HepG2 (cell line): ENCODE measurements around the gene DCUN1D2. TPM values are rescaled to one million over a fixed set of nuclear protein-coding genes. Genes with fewer than 3 reads are reported as not detected.

Experiments used
- ARID4A ChIP-seq: sonication (generic); formaldehyde crosslinking; IDR thresholded peaks from 2 replicates; pipeline ENCODE4 v1.5.0; 2020; ENCODE audit warnings: mild to moderate bottlenecking, missing genetic modification reagents, borderline replicate concordance
- GMEB1 ChIP-seq: sonication (generic); formaldehyde crosslinking; IDR thresholded peaks from 2 replicates; pipeline ENCODE4 v1.5.1; 2020; ENCODE audit warnings: missing genetic modification reagents, mild to moderate bottlenecking, borderline replicate concordance
- HBP1 ChIP-seq: IDR thresholded peaks from 2 replicates; pipeline ENCODE4 v1.6.1; 2016; ENCODE audit warnings: low read depth, control low read depth
- HOXA9 ChIP-seq: sonication (generic); formaldehyde crosslinking; IDR thresholded peaks from 2 replicates; pipeline ENCODE4 v1.8.1; 2022; ENCODE audit warnings: missing genetic modification reagents, mild to moderate bottlenecking, moderate library complexity, borderline replicate concordance
- NR2F1 ChIP-seq, 2 experiments: fragments of 450-650 bp in 1 of 2; formaldehyde crosslinking in 1 of 2; IDR thresholded peaks; 2 replicates each; pipeline versions ENCODE4 v1.5.0 to v1.6.1; 2016 to 2020; ENCODE audit warnings: mild to moderate bottlenecking in 1 of 2, missing compliant biosample characterization in 1 of 2, missing genetic modification reagents in 1 of 2, moderate library complexity in 1 of 2
- TFDP2 ChIP-seq: sonication (generic); formaldehyde crosslinking; IDR thresholded peaks from 2 replicates; pipeline ENCODE4 v1.4.0; 2020; ENCODE audit warnings: missing genetic modification reagents
- ZBED4 ChIP-seq: sonication (generic); formaldehyde crosslinking; IDR thresholded peaks from 2 replicates; pipeline ENCODE4 v1.4.0; 2020; ENCODE audit warnings: missing genetic modification reagents, borderline replicate concordance
- ZNF207 ChIP-seq: fragments of 450-650 bp; IDR thresholded peaks from 2 replicates; pipeline ENCODE4 v1.6.1; 2016; ENCODE audit warnings: antibody characterized with exemption, borderline replicate concordance
- ZNF546 ChIP-seq: sonication (generic); formaldehyde crosslinking; conservative IDR thresholded peaks from 2 replicates; pipeline ENCODE4 v1.8.1; 2023; ENCODE audit warnings: mild to moderate bottlenecking, missing genetic modification reagents
- ZNF800 ChIP-seq: sonication (generic); formaldehyde crosslinking; IDR thresholded peaks from 2 replicates; pipeline ENCODE4 v1.4.0; 2020; ENCODE audit warnings: missing genetic modification reagents
- polyA plus RNA-seq, 8 experiments: library from polyadenylated mRNA; depleted of rRNA in 3 of 8; stranded (reverse) in 7 of 8; unstranded in 1 of 8; fragments of >200 nt; fragmentation: Illumina TruSeq in 4 of 8; extraction: Trizol in 4 of 8; gene quantifications; 2 replicates each; pipeline versions ENCODE4 v1.2.1 to v1.2.3, GENCODE V29; 2011 to 2016; ENCODE audit warnings: low read depth in 4 of 8, missing spikeins in 1 of 8, mixed read lengths in 1 of 8; ENCODE audit not compliant: insufficient read depth in 1 of 8
- total RNA-seq, 5 experiments: library from RNA; depleted of rRNA; stranded (reverse); fragments of >200 nt; fragmentation: Illumina TruSeq; extraction: Trizol; gene quantifications; 2 replicates each; pipeline ENCODE4 v1.2.3, GENCODE V29; 2016; ENCODE audit warnings: low read depth in 1 of 5

The DCUN1D2 gene
- total and polyA plus RNA-seq, 2 of the 13 experiments (the other 11 are each of a cell fraction or from before 2014, with no cell fraction given): 9.1 to 9.6 TPM

GRCh38 chr13:113490496-113491417 is at the start of gene DCUN1D2 (continued):
- TF ChIP-seq ZNF800 (CRISPR knock-in tag): 0 out of 2 replicates have a peak, but pooled peaks have one; percentile 13
- TF ChIP-seq TFDP2 (CRISPR knock-in tag): peak; percentile 47; the same call in 1 of the 2 replicates
- TF ChIP-seq ZNF546 (CRISPR knock-in tag): no peak
- peak; percentile 74; the same call in 1 of the 2 replicates for TF ChIP-seq GMEB1 (CRISPR knock-in tag)
- TF ChIP-seq ZBED4 (CRISPR knock-in tag): no peak; the same call in 1 of the 2 replicates
- TF ChIP-seq HBP1 (CRISPR knock-in tag): peak; percentile 34; the same call in 1 of the 2 replicates
- peak in 1 of 2 experiments; percentile 51; a peak in 1 of 4 replicates for TF ChIP-seq NR2F1 (CRISPR knock-in tag; IDR thresholded peaks at IDR 0.05)
- 0 out of 2 replicates have a peak, but pooled peaks have one; percentile 4 for TF ChIP-seq HOXA9 (CRISPR knock-in tag)
- no peak for TF ChIP-seq ZNF207
- TF ChIP-seq ARID4A (CRISPR knock-in tag): peak; percentile 85
